GM12878 (cell line): ENCODE measurements around the gene PGBD4.

Experiments
- BACH1 ChIP-seq: fragments of 450-650 bp; IDR thresholded peaks from 2 replicates; pipeline ENCODE4 v1.6.1; 2017; ENCODE audit warnings: mild to moderate bottlenecking, borderline replicate concordance
- BMI1 ChIP-seq: fragments of 450-650 bp; IDR thresholded peaks from 2 replicates; pipeline ENCODE4 v1.6.1; 2016; ENCODE audit warnings: mild to moderate bottlenecking, moderate library complexity, borderline replicate concordance
- CBFB ChIP-seq: IDR thresholded peaks from 2 replicates; pipeline ENCODE4 v1.6.1; 2016; ENCODE audit warnings: antibody characterized with exemption, low read depth
- CTCF ChIP-seq, 3 experiments: IDR thresholded peaks in 2 of 3; conservative IDR thresholded peaks in 1 of 3; 2 replicates each; pipeline ENCODE4 v1.5.1; 2011; ENCODE audit warnings: low read depth in 3 of 3, low read length in 3 of 3, mild to moderate bottlenecking in 3 of 3, control low read depth in 2 of 3, moderate library complexity in 2 of 3, inconsistent platforms in 1 of 3, mixed read lengths in 1 of 3; ENCODE audit not compliant: control insufficient read depth in 2 of 3, insufficient read depth in 1 of 3; ENCODE audit errors: extremely low read depth in 1 of 3
- EGR1 ChIP-seq, 2 experiments: IDR thresholded peaks; 1 replicate in 1 of 2; 2 replicates in 1 of 2; pipeline ENCODE4 v1.6.1; 2011 to 2012; ENCODE audit warnings: low read depth in 2 of 2, low read length in 2 of 2, borderline replicate concordance in 1 of 2, mild to moderate bottlenecking in 1 of 2, moderate library complexity in 1 of 2
- ELK1 ChIP-seq: IDR thresholded peaks from 2 replicates; pipeline ENCODE4 v1.6.1; 2012; ENCODE audit warnings: low read depth, low read length, improper control_type of control experiment
- GABPA ChIP-seq: IDR thresholded peaks from 2 replicates; pipeline ENCODE4 v1.6.1; 2014; ENCODE audit warnings: antibody characterized with exemption, low read depth, mild to moderate bottlenecking, inconsistent platforms
- HSF1 ChIP-seq: fragments of 150-350 bp; IDR thresholded peaks from 2 replicates; pipeline ENCODE4 v1.6.1; 2014; ENCODE audit warnings: mild to moderate bottlenecking, low read depth, low read length
- POLR2A ChIP-seq: IDR thresholded peaks from 2 replicates; pipeline ENCODE4 v1.6.1; 2011; ENCODE audit warnings: low read depth, mild to moderate bottlenecking, low read length
- SKIL ChIP-seq: fragments of 450-650 bp; IDR thresholded peaks from 2 replicates; pipeline ENCODE4 v1.6.1; 2017; ENCODE audit warnings: mild to moderate bottlenecking, low read depth, inconsistent platforms; ENCODE audit not compliant: poor library complexity, severe bottlenecking

GRCh38 chr15:34114739-34115138, 12.9 kb downstream of the PGBD4 start:
- TF ChIP-seq EGR1 (IDR thresholded peaks at IDR 0.05; ENCODE audit: borderline replicate concordance in 1 of 2, low read depth in 2 of 2, low read length in 2 of 2), result no peak
- TF ChIP-seq BMI1, result no peak
- no peak for TF ChIP-seq POLR2A
- TF ChIP-seq BACH1, result no peak
- TF ChIP-seq CBFB, result no peak
- no peak for TF ChIP-seq ELK1
- TF ChIP-seq CTCF (IDR thresholded peaks at IDR 0.05 in 2 of 3, conservative IDR thresholded peaks at IDR 0.05 in 1 of 3; ENCODE audit: control insufficient read depth in 2 of 3, extremely low read depth in 1 of 3, insufficient read depth in 1 of 3, low read depth in 3 of 3, low read length in 3 of 3), result no peak
- no peak for TF ChIP-seq SKIL
- TF ChIP-seq GABPA, result no peak
- TF ChIP-seq HSF1, result no peak
